Mesenteric fat pad (tissue), 1 donor: ENCODE measurements around the gene NUCB1. TPM values are rescaled to one million over a fixed set of nuclear protein-coding genes. Genes with fewer than 3 reads are reported as not detected.

Experiments used
- DNase-seq: peaks from one replicate; pipeline ENCODE4 v3.0.0-alpha.2; 2020; ENCODE audit warnings: low spot score
- total RNA-seq: library from RNA; stranded (reverse); fragmentation: NEBNext Ultra II Directional; extraction: Animal tissue kit (Norgen Biotek cat#: 25700); gene quantifications from one replicate; pipeline ENCODE4 v1.2.1, GENCODE V29; 2021
- donor health status: DM: yes; HTN: yes; CAD: no.

Gene NUCB1
- total RNA-seq, 1 donor from 2014 or later = 304 TPM

- no peak for DNase-seq
Measured at GRCh38 chr19:48928164-48929025, 28.3 kb downstream of the NUCB1 start.

- DNase-seq = peak; percentile 93
Measured at GRCh38 chr19:48933382-48933932, 33.3 kb downstream of the NUCB1 start, which contains the start of gene DHDH. TSS of gene DHDH (plus strand) at chr19:48933699. CDS start at chr19:48933722, 23 bp downstream.

DNA sequence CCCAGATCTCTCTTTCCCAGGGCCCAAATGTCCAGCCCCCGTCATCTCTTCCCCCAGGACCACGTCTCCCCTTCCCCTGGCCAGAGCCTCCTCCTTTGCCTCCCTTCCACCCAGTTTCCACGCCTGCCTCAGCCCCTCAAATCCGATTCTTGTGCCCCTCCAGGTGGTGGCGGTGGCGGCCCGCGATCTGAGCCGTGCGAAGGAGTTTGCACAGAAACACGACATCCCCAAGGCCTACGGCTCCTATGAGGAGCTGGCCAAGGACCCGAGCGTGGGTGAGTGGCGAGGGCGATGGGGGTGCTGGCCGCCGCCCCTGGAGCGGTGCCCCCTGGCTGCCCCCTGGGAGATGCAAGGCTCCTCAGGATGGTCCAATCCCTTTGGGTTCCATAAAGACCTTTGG is 34.7 kb downstream of the NUCB1 start:
- no peak for DNase-seq

GRCh38 chr19:48935864-48936263 is 35.8 kb downstream of the NUCB1 start:
- no peak for DNase-seq

DNA sequence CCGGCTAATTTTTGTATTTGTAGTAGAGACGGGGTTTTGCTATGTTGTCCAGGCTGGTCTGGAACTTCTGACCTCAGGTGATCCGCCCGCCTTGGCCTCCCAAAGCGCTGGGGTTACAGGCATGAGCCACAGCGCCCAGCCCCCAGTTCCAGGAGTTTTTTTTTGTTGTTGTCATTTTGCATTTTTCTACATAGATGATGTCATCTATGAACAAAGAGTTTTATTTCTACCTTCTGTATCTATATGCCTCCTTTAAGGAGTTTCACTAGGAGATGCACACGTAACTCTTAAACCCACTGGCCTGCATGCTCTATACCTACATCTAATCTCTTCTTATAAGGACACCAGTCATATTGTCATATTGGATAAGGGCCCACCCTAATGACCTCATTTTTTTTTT is 38.1 kb downstream of the NUCB1 start:
- no peak for DNase-seq

- no peak for DNase-seq
Measured at GRCh38 chr19:48940902-48941301, 40.8 kb downstream of the NUCB1 start.

GRCh38 chr19:48943081-48943480 is 43.0 kb downstream of the NUCB1 start:
- no peak for DNase-seq

- no peak for DNase-seq
Measured at GRCh38 chr19:48945415-48945814, 45.3 kb downstream of the NUCB1 start.

DNA sequence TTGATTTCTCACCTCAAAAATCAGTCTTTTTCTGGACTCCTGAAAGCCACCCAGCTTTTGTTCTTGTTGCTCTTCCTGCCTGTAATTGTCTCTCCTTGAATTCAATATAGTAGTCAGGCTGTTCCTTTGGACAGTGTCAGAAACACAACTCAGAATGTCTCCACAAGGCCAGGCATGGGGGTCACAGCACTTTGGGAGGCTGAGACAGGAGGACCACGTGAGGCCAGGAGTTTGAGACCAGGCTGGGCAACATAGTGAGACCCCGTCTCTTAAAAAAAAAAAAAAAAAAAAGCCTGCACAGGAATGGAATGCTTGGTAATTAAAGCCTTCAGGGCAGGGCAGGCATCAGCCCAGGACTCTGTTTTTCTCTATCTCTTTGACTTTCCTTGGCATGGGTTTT is 45.7 kb downstream of the NUCB1 start:
- DNase-seq = no peak

GRCh38 chr19:48946463-48947257 is 46.5 kb downstream of the NUCB1 start:
- no peak for DNase-seq

DNA sequence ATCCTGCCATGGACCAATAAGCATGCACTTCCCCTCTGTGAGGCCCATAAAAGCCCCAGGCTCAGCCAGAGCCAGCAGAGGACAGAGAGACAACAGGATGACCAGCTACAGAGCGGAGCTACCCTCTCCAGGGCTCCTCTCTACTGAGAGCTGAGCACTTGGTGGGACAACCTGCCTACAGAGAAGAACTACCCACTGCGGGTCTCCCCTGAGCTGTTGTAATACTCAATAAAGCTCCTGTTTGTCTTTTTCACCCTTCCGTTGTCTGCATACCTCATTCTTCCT is 47.1 kb downstream of the NUCB1 start:
- no peak for DNase-seq

- no peak for DNase-seq
Measured at GRCh38 chr19:48950159-48950558, 50.0 kb downstream of the NUCB1 start.

DNA sequence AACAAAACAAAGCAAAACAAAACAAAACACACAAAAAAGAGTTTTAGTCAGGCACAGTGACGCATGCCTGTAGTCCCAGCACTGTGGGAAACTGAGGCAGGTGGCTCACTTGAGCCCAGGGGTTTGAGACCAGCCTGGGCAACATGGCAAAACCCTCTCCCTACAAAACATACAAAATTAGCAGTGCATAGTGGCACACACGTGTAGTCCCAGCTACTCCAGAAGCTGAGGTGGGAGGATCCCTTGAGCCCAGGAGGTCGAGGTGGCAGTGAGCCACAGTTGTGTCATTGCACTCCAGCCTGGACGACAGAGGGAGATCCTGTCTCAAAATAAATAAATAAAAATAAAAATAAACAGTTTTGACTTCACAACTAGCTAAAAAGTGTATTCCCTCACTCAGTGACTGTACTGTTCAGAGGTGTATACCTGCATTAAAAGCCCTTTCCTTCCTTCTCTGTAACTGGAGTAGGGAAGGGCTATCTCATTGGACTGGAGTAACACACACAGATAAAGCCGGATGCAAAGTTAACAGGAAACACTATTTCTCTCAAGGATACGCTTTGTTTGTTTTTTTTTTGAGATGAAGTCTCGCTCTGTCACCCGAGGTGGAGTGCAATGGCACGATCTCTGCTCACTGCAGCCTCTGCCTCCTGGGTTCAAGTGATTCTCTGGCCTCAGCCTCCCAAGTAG is 50.9 kb downstream of the NUCB1 start:
- no peak for DNase-seq

GRCh38 chr19:48953141-48953540 is 53.0 kb downstream of the NUCB1 start:
- no peak for DNase-seq

GRCh38 chr19:48953990-48954594 is 54.0 kb downstream of the NUCB1 start:
- DNase-seq = no peak

GRCh38 chr19:48954595-48955307 is 54.6 kb downstream of the NUCB1 start, which contains the start of gene BAX:
TSS of gene BAX (plus strand) at chr19:48954875. CDS start at chr19:48954929, 54 bp downstream.
- DNase-seq = peak; percentile 99

GRCh38 chr19:48955308-48955958 is 55.3 kb downstream of the NUCB1 start:
- no peak for DNase-seq

GRCh38 chr19:48958006-48958405 is 57.9 kb downstream of the NUCB1 start:
- DNase-seq = no peak

GRCh38 chr19:48959341-48960239 is 59.5 kb downstream of the NUCB1 start:
- no peak for DNase-seq
